Keratinocyte (primary cell): ENCODE results near the gene MYBPH. TPM values are rescaled to one million over a fixed set of nuclear protein-coding genes. Genes with fewer than 3 reads are reported as not detected.

Experiments
- DNase-seq: peaks from one replicate; pipeline ENCODE4 v3.0.0-alpha.2; 2011; ENCODE audit warnings: low read depth, missing footprints, low spot score
- FAIRE-seq: peaks from 2 replicates; lab custom pipeline; 2011; peaks lifted over from hg19 to GRCh38; lab: Jason Lieb, UNC
- H2AFZ ChIP-seq: 2 replicates; pipeline ENCODE4 v1.6.0; 2012; ENCODE audit warnings: low read length, control low read depth, inconsistent platforms; ENCODE audit not compliant: control insufficient read depth
- H3K27ac ChIP-seq: 2 replicates; pipeline ENCODE4 v1.5.1; 2011; ENCODE audit warnings: low read length; ENCODE audit not compliant: control insufficient read depth, insufficient read depth
- H3K27me3 ChIP-seq: 3 replicates; pipeline ENCODE4 v1.6.0; 2011; ENCODE audit warnings: low read length; ENCODE audit not compliant: control insufficient read depth, insufficient read depth; ENCODE audit errors: extremely low read depth
- H3K36me3 ChIP-seq, 2 experiments: 2 replicates in 1 of 2; 3 replicates in 1 of 2; pipeline ENCODE4 v1.5.1; 2011; ENCODE audit warnings: low read length in 2 of 2, mild to moderate bottlenecking in 1 of 2; ENCODE audit not compliant: control insufficient read depth in 2 of 2, insufficient read depth in 2 of 2; ENCODE audit errors: extremely low read depth in 1 of 2
- H3K4me1 ChIP-seq: 3 replicates; pipeline ENCODE4 v1.5.1; 2011; ENCODE audit warnings: low read length; ENCODE audit not compliant: control insufficient read depth, insufficient read depth; ENCODE audit errors: extremely low read depth
- H3K4me2 ChIP-seq: 3 replicates; pipeline ENCODE4 v1.6.0; 2011; ENCODE audit warnings: low read depth, low read length; ENCODE audit not compliant: control insufficient read depth, insufficient read depth; ENCODE audit errors: extremely low read depth
- H3K4me3 ChIP-seq, 3 experiments: fragments of 200-600 bp in 1 of 3; sonication (generic) in 1 of 3; 2 replicates in 2 of 3; 3 replicates in 1 of 3; pipeline ENCODE4 v1.5.1; 2011 to 2016; ENCODE audit warnings: low read length in 3 of 3, mild to moderate bottlenecking in 3 of 3, control low read depth in 2 of 3, inconsistent platforms in 1 of 3, low read depth in 1 of 3, mixed read lengths in 1 of 3, mixed run types in 1 of 3, moderate library complexity in 1 of 3; ENCODE audit not compliant: control insufficient read depth in 2 of 3, insufficient read depth in 2 of 3; ENCODE audit errors: extremely low read depth in 1 of 3
- H3K79me2 ChIP-seq: 2 replicates; pipeline ENCODE4 v1.6.0; 2012; ENCODE audit warnings: low read length; ENCODE audit not compliant: control insufficient read depth, insufficient read depth
- H3K9ac ChIP-seq: 3 replicates; pipeline ENCODE4 v1.6.0; 2011; ENCODE audit warnings: low read length; ENCODE audit not compliant: control insufficient read depth, insufficient read depth; ENCODE audit errors: extremely low read depth
- H3K9me1 ChIP-seq: 3 replicates; pipeline ENCODE4 v1.6.0; 2011; ENCODE audit warnings: low read length; ENCODE audit not compliant: control insufficient read depth, insufficient read depth; ENCODE audit errors: extremely low read depth
- H3K9me3 ChIP-seq: 2 replicates; pipeline ENCODE4 v1.5.1; 2012; ENCODE audit warnings: low read depth, low read length; ENCODE audit not compliant: control insufficient read depth
- H4K20me1 ChIP-seq: 3 replicates; pipeline ENCODE4 v1.6.0; 2011; ENCODE audit warnings: low read length; ENCODE audit not compliant: control insufficient read depth, insufficient read depth; ENCODE audit errors: extremely low read depth
- CTCF ChIP-seq, 3 experiments: IDR thresholded peaks in 1 of 3; conservative IDR thresholded peaks in 1 of 3; optimal IDR thresholded peaks in 1 of 3; 2 replicates in 2 of 3; 3 replicates in 1 of 3; pipeline versions ENCODE3 to v1.5.1; 2011; ENCODE audit warnings: low read length in 3 of 3, mild to moderate bottlenecking in 3 of 3, moderate library complexity in 2 of 3, control low read depth in 1 of 3, inconsistent platforms in 1 of 3; ENCODE audit not compliant: insufficient read depth in 2 of 3; ENCODE audit errors: extremely low read depth in 1 of 3
- EZH2 ChIP-seq: IDR thresholded peaks from one replicate; pipeline ENCODE4 v1.6.1; 2012; ENCODE audit warnings: inconsistent platforms, mild to moderate bottlenecking, low read length, moderate library complexity
- dilution Hi-C: fragments of 300-500 bp; cut with MboI; formaldehyde crosslinking; loops from one replicate; pipeline ENCODE4 v1.7.0; 2020; ENCODE audit warnings: low sequenced_read_pairs; ENCODE audit not compliant: extremely low pct_ligation_motif_present
- polyA plus RNA-seq, 5 experiments: library from polyadenylated mRNA; depleted of rRNA in 3 of 5; stranded (reverse) in 3 of 5; stranded (forward) in 1 of 5; unstranded in 1 of 5; fragments of >200 nt; gene quantifications; 1 replicate in 1 of 5; 2 replicates in 3 of 5; 3 replicates in 1 of 5; pipeline versions ENCODE4 v1.2.1 to v1.2.3, GENCODE V29; 2011 to 2012; ENCODE audit warnings: missing spikeins in 2 of 5, low read depth in 1 of 5, low replicate concordance in 1 of 5

The MYBPH gene
- polyA plus RNA-seq, 1 donor (not counting 4 experiments of a cell fraction or from before 2014, with no cell fraction given) = not detected

DNA sequence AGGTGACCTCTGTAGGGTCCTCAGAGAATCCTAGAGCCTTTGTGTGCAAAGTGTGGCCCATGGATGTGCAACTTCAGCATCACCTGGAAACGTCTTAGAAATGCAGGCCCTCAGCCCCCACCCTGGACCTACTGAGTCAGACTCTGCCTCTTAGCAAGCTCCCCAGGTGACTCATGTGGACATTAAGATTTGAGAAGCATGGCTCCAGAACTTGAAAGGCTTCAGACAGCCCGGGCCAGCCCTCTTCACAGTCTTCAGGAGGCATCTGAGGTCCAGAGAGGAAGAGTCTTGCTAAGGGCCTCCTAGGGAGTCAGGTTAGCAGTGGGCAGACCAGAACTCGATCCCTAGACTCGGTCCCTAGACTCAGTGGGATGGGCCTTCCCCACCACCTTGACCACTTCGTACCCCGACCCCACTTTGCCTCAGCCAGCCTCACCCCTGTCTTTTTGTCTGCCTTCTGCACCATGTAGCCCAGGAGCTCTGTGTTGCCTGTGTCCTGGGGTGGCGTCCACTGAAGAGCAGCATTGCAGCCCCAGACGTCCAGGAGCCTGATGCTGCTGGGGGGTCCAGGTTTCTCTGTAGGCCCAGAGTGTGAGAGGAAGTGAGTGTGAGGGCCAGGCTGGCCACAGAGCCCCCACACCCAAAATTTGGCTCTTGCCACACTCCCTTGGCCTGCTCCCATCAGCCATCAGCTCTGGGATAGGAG, 4.8 kb downstream of the MYBPH start:
- FAIRE-seq (no peak), DNase-seq (no peak)
- H3K9me1 ChIP-seq = no peaks in the 10 kb centered on the region
- TF ChIP-seq EZH2 (no peak), CTCF (optimal IDR thresholded peaks at IDR 0.05 in 1 of 3, IDR thresholded peaks at IDR 0.05 in 1 of 3, conservative IDR thresholded peaks at IDR 0.05 in 1 of 3; ENCODE audit: extremely low read depth in 1 of 3, insufficient read depth in 2 of 3, low read length in 3 of 3) (no peak)
- no peak overlapping the region for H2AFZ ChIP-seq
- no peak overlapping the region for H3K27ac ChIP-seq
- dilution Hi-C loops = no loop called here
- no peak overlapping the region for H3K9ac ChIP-seq
- no peaks in the 10 kb centered on the region for H3K9me3 ChIP-seq
- H3K4me3 ChIP-seq = no peak overlapping the region
- H3K27me3 ChIP-seq = peaks cover 4% of the 10 kb centered on the region
- H3K36me3 ChIP-seq = no peaks in the 10 kb centered on the region
- H3K79me2 ChIP-seq = no peaks in the 10 kb centered on the region
- H4K20me1 ChIP-seq = no peaks in the 10 kb centered on the region
- no peaks in the 10 kb centered on the region for H3K4me1 ChIP-seq
- no peak overlapping the region for H3K4me2 ChIP-seq

- dilution Hi-C loops = no loop called here
- no peak overlapping the region for H3K4me3 ChIP-seq
- no peaks in the 10 kb centered on the region for H3K4me1 ChIP-seq
- peaks cover 4% of the 10 kb centered on the region for H3K27me3 ChIP-seq
- no peak overlapping the region for H3K27ac ChIP-seq
- no peak for DNase-seq
- no peaks in the 10 kb centered on the region for H3K36me3 ChIP-seq
- H2AFZ ChIP-seq = no peak overlapping the region
- no peak for FAIRE-seq
- H4K20me1 ChIP-seq = no peaks in the 10 kb centered on the region
- no peaks in the 10 kb centered on the region for H3K9me1 ChIP-seq
- H3K9me3 ChIP-seq = no peaks in the 10 kb centered on the region
- H3K9ac ChIP-seq = no peak overlapping the region
- no peaks in the 10 kb centered on the region for H3K79me2 ChIP-seq
- no peak overlapping the region for H3K4me2 ChIP-seq
- TF ChIP-seq EZH2 (no peak), CTCF (optimal IDR thresholded peaks at IDR 0.05 in 1 of 3, IDR thresholded peaks at IDR 0.05 in 1 of 3, conservative IDR thresholded peaks at IDR 0.05 in 1 of 3; ENCODE audit: extremely low read depth in 1 of 3, insufficient read depth in 2 of 3, low read length in 3 of 3) (no peak)
Measured at GRCh38 chr1:203169770-203170520, 5.7 kb downstream of the MYBPH start.
